ENCODE data around the gene SOX14.

SOX14 gene

GRCh38 chr3:137764001-137764433, at the start of gene SOX14:
Gene SOX14 (plus strand): TSS chr3:137764315. CDS start chr3:137764785, 470 bp downstream.
- in situ Hi-C loops (cut with HindIII; ENCODE audit: low sequenced_read_pairs), result no loop called here

GRCh38 chr3:137714551-137714950, 49.6 kb upstream of the SOX14 start:
- in situ Hi-C loops (cut with HindIII; ENCODE audit: low sequenced_read_pairs), result no loop called here

GRCh38 chr3:137724240-137724639, 39.9 kb upstream of the SOX14 start:
- in situ Hi-C loops (cut with HindIII; ENCODE audit: low sequenced_read_pairs), result no loop called here

DNA sequence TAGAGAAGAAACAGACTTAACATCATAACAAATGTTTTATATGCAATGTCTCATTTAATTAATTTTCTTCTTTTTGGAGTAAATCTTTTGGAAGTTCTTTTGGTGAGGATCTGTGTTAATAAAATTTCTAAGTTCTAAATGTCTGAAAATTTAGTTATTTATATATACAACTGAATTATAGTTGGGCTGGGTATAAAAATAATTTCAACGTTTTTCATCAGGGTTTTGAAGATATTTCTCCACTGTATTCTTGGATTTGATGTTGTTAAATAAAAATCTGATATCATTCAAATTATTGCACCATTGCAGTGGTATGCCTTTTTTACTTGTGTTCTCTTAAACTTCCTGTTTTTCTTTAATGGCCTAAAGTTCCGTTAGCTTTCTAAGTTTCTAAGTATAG, 26.9 kb upstream of the SOX14 start:
- in situ Hi-C loops (cut with HindIII; ENCODE audit: low sequenced_read_pairs), result no loop called here

DNA sequence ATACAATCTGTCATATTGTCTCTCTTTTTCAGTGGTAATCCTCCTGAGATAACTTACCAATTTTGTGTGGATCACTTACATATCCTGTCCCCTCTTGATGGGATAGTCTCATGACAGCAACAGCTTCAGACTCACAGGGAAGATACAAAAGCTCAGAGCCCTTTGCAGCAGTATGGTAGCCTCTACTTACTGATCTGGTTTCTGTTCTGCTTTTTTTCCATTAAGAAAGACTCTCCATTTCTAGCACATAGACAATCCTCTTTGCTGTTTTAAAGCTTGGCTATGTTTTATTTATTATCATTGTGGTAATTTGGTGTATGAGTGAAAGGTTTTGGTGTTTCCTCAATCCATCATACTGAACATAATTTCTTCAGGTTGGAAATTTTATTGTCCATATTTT, 25.4 kb upstream of the SOX14 start:
- in situ Hi-C loops (cut with HindIII; ENCODE audit: low sequenced_read_pairs), result no loop called here

- in situ Hi-C loops (cut with HindIII; ENCODE audit: low sequenced_read_pairs), result no loop called here
Observed at GRCh38 chr3:137743608-137744007, 20.5 kb upstream of the SOX14 start.

DNA sequence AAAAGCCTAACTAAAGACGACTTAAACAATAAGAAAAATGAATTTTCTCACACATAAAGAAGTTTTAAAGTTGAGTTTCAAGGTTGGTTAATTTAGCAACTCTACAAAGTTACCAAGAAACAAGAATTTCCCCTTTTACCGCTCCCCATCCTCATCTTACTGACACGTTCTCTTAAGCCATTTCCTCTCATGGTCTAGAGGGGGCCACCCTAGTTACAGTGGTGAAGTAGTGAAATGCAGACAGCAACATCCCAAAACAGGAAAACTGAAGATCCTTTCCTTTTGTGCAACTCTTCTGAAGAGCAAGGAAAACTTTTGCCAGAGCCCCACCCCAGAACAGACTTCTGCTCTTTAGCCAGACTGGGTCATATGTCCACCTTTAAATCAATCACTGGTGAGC, 17.3 kb upstream of the SOX14 start:
- in situ Hi-C loops (cut with HindIII; ENCODE audit: low sequenced_read_pairs), result no loop called here

- in situ Hi-C loops (cut with HindIII; ENCODE audit: low sequenced_read_pairs), result no loop called here
Observed at GRCh38 chr3:137759505-137759904, 4.6 kb upstream of the SOX14 start.

DNA sequence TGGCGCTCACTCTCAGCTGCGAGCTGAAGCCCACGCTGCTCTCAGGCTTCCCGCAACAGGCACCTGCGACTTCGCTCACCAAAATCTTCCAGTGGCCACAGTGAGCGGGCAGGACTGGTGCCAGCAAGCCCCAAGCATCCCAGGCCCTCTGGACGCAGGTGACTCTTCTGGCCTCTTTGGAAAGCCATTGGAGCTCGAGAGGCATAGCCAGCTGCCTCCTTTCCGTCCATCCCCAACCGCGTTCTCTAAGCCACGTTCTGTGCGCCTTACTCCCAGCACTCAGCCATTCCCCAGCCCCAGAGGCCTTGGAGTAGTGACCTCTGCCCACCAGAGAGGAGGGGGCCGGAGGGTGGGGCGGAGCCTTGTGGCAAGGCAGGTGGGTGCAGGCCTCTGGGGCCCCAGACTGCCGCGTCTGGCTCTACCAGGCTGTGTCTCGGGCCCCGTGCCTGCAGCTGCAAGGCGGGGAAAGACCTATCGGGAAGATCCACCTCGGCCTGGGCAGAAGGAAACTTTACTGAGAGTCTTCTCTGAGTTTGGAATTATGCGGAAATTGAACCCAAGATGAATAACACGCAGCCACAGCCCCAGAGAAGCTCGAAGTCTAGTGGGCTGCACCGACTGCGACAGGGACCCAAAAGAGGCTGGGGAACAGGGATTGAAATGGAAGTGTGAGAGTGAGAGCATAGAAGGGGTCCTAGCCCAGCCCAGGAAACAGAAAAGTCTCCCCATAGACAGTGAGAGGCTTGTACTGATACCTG, 3.6 kb upstream of the SOX14 start:
- in situ Hi-C loops (cut with HindIII; ENCODE audit: low sequenced_read_pairs), result no loop called here

DNA sequence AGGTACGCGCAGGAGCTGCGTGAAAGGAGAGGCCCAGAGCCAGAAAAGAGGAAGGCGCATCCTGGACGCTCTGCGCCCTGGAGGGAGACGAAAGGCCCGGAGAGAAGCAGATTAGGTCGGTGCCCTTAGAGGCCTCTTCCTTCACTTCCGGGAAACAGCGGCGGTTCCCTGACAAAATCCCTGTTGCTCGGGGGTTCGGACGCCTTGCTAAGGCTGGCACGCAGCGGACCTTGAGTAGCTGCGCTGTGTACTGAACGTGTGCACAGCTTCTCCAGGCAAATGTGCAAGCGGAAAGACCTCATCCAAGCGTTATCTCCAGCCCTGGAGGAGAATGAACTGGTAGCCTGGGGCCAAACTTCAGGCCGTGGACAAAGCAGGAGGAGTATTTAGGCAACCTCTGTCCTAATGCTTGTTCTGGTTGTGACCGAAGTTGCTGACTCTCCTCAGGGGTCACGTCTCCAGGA, 3.0 kb upstream of the SOX14 start:
- in situ Hi-C loops (cut with HindIII; ENCODE audit: low sequenced_read_pairs), result no loop called here

DNA sequence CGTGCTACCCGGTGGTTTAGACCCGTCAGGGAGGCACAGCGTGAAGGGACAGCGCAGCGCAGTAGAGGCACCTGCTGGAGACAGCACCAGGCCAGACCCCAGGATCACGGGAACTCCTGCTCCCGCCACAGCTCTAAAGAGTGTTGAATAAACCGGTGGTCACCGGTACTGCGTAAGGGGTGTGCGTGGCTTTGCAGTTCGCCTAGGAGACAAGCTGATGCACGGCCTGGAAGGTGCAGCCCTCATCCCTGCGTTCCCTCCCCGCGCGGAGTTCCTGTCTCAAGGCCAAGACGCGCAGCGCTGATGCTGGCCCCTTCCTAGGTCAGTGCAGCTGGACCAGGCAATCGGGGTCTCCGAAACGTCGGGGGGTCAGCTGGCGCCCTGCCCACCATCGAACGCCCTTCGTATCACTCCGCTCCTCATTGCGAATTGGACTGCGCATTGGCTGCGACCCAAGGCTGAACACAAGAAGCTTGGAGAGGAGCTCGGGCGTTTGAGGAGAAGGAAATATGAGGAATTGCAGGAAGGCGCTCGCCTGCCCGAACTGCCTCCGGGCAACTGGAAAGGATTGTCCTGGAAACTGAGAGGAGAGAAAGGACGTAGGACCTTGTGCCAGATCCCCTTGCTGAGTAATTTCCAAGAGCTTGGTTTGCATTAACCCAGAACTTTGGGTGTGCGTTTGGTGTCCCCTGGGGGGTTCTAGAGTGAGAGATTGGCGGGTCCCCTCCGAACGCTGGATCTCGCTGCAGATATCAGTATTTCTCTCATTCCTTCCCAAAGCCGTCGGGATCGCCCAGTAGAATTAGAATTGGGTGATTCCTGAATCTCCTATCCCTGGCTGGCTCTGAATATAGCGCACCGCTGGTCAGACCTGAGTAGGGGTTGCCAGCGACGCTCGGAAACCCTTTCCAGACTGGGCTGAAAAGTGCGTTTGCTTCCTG, 2.3 kb upstream of the SOX14 start:
- in situ Hi-C loops (cut with HindIII; ENCODE audit: low sequenced_read_pairs), result no loop called here

- in situ Hi-C loops (cut with HindIII; ENCODE audit: low sequenced_read_pairs), result no loop called here
Observed at GRCh38 chr3:137762674-137763593, 1.2 kb upstream of the SOX14 start.

GRCh38 chr3:137763594-137763938, 549 bp upstream of the SOX14 start:
- in situ Hi-C loops (cut with HindIII; ENCODE audit: low sequenced_read_pairs), result no loop called here

GRCh38 chr3:137764563-137765309, 621 bp downstream of the SOX14 start:
- in situ Hi-C loops (cut with HindIII; ENCODE audit: low sequenced_read_pairs), result no loop called here

DNA sequence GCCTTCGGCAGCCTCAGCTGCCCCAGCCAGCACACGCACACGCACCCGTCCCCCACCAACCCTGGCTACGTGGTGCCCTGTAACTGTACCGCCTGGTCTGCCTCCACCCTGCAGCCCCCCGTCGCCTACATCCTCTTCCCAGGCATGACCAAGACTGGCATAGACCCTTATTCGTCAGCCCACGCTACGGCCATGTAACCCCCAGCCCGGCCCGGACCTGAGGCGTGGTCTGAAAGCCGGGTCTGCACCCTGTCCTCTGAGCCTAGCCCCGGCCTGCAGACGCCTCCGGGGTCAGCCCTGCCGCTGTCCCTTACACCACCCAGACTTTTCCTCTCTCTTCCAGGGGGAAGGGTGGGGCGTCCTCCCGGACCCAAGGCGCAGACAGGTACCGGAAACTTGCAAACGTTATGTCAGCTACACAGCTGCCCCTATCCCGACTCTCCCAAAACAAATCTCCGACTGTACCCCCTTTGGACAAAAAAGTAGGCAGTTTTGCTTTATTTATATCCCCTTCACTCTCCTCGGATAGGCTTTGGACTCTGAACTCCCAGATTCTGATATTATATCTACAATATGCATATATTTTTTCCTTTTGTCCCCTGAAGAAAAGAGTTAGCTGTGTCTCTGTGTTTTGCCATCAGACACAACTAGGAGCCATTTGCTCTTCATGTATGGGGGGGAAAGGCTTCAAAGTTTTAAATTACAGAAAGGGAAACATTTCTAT, 1.4 kb downstream of the SOX14 start:
- in situ Hi-C loops (cut with HindIII; ENCODE audit: low sequenced_read_pairs), result no loop called here

DNA sequence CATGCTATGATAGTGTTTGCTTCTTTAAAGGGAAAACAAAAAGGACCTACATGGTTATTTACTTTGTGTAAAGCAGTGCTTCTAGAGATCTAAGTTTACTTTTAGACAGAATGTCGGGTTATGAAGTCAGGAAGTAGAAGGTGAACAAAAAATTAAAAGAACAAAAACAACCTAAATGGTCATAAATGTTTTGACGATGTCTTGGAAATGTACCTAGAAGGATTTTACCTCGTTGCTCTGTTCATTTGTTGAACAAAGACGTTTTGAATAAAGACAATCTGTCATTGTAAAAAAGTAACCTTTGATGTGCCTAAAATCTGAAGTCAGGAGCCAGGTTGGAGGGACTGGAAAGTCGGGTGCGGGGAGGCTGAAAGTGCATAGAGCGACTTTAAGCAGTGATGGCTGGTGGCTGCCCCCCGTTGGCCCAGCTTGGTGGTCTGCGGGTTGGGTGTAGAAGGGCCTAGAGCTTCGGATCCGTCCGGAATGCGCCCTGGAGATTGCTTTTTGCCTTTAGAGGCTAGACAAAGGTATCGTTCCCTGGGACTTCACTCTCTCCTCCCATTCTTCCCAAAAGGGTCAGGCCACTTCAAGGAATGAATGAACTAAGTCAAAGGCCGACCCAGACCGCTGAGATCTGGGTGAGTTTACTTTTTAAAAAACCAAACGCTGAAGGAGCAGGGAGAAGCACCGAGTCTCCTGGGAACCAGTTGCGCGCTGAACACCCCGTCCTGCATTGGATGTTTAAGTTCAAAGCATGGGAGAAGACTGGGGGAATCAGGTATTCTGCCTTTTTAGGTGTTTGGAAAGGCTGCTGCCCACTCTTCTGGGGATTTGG, 2.1 kb downstream of the SOX14 start:
- in situ Hi-C loops (cut with HindIII; ENCODE audit: low sequenced_read_pairs), result no loop called here

- in situ Hi-C loops (cut with HindIII; ENCODE audit: low sequenced_read_pairs), result no loop called here
Observed at GRCh38 chr3:137766876-137767537, 2.9 kb downstream of the SOX14 start.

Data from DLD1 (cell line).